DOHH2 (cell line): ENCODE measurements around the gene GOT1.

Experiments
- H3F3A ChIP-seq: fragments of 200-600 bp; sonication (generic), shearing (Covaris generic); 2 replicates; pipeline ENCODE4 v1.6.0; 2016; ENCODE audit warnings: antibody characterized with exemption, mild to moderate bottlenecking; ENCODE audit not compliant: control insufficient read depth, insufficient read depth
- H3K27ac ChIP-seq: fragments of 200-600 bp; sonication (generic); 2 replicates; pipeline ENCODE4 v1.5.1; 2014; ENCODE audit warnings: low read depth, mild to moderate bottlenecking, low read length, moderate library complexity
- H3K27me3 ChIP-seq: fragments of 200-600 bp; sonication (generic); 2 replicates; pipeline ENCODE4 v1.6.1; 2014; ENCODE audit warnings: mild to moderate bottlenecking, low read length, mixed read lengths; ENCODE audit not compliant: control insufficient read depth
- H3K36me3 ChIP-seq: fragments of 200-600 bp; sonication (generic); 2 replicates; pipeline ENCODE4 v1.6.1; 2014; ENCODE audit warnings: mild to moderate bottlenecking, low read length, moderate library complexity, mixed read lengths; ENCODE audit not compliant: control insufficient read depth
- H3K4me1 ChIP-seq: fragments of 200-600 bp; sonication (generic); 2 replicates; pipeline ENCODE4 v1.6.1; 2014; ENCODE audit warnings: mild to moderate bottlenecking, low read length, mixed read lengths; ENCODE audit not compliant: control insufficient read depth
- H3K4me2 ChIP-seq: fragments of 200-600 bp; sonication (generic); 2 replicates; pipeline ENCODE4 v1.6.0; 2014; ENCODE audit warnings: mild to moderate bottlenecking, low read length, moderate library complexity
- H3K4me3 ChIP-seq: fragments of 200-600 bp; sonication (generic); 2 replicates; pipeline ENCODE4 v1.5.1; 2014; ENCODE audit warnings: mild to moderate bottlenecking, low read length, mixed read lengths
- H3K79me2 ChIP-seq: fragments of 200-600 bp; sonication (generic); 2 replicates; pipeline ENCODE4 v1.6.1; 2014; ENCODE audit warnings: mild to moderate bottlenecking, low read length, mixed read lengths; ENCODE audit not compliant: control insufficient read depth
- H3K9me2 ChIP-seq: fragments of 200-600 bp; sonication (generic); replicated peaks from 2 replicates; pipeline ENCODE4 v1.6.1; 2014; ENCODE audit warnings: mild to moderate bottlenecking, low read length, mixed read lengths; ENCODE audit not compliant: control insufficient read depth
- H3K9me3 ChIP-seq: fragments of 200-600 bp; sonication (generic); 2 replicates; pipeline ENCODE4 v1.6.1; 2014; ENCODE audit warnings: antibody characterized with exemption, low read length, mixed read lengths; ENCODE audit not compliant: control insufficient read depth, insufficient read depth
- H4K20me1 ChIP-seq: fragments of 200-600 bp; sonication (generic); 2 replicates; pipeline ENCODE4 v1.6.0; 2014; ENCODE audit warnings: low read depth, mild to moderate bottlenecking, antibody characterized with exemption, low read length, moderate library complexity; ENCODE audit not compliant: control insufficient read depth, insufficient read depth
- CTCF ChIP-seq: fragments of 200-600 bp; sonication (generic); IDR thresholded peaks from one replicate; pipeline ENCODE4 v1.5.1; 2014; ENCODE audit warnings: antibody characterized with exemption, mild to moderate bottlenecking, low read depth, low read length; ENCODE audit not compliant: poor library complexity, severe bottlenecking
- EZH2phosphoT487 ChIP-seq: fragments of 200-600 bp; sonication (generic); IDR thresholded peaks from 2 replicates; pipeline ENCODE4 v1.6.1; 2017; ENCODE audit warnings: borderline replicate concordance, mild to moderate bottlenecking, antibody characterized with exemption, low read length, moderate library complexity, mixed read lengths

GOT1 gene

DNA sequence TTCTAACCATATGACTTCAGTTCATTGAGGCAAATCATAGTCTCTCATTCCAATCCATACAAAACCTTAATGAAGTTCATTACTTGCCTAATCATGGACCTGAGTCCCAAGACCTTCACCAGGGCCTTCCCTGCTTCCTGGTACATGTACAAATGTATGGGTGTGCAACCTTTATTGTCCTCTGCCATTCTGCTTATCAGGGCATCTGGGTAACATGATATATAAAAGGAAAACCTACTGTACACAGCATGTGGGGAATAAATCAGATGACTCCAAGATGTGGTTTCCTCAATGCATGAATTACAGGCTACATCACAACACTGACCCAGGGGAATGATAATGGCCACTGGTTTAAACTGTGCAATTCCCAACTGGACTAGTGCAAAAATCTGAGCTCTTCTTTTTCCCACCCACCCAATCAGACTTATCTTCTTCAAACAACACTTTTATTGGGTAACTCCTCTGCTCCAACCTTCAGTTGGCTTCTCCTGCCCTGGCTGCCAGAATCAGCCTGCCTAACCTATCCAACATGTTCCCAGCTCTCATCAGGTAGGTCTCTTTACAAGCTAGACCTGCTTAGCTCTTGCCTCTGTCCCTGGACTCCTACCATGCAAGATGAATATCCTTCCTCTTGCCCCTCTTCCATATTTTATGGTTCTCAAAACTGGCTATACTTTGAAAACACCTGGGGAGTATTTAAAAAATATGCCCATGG is 11.4 kb downstream of the GOT1 start:
- H3K4me2 ChIP-seq, result no peak overlapping the region
- H3F3A ChIP-seq, result no peaks in the 10 kb centered on the region
- H3K4me3 ChIP-seq, result no peak overlapping the region
- peaks cover 30% of the 10 kb centered on the region for H3K36me3 ChIP-seq
- H3K27ac ChIP-seq, result no peak overlapping the region
- H3K9me3 ChIP-seq, result no peaks in the 10 kb centered on the region
- no peaks in the 10 kb centered on the region for H3K4me1 ChIP-seq
- peaks cover 2% of the 10 kb centered on the region for H3K79me2 ChIP-seq
- TF ChIP-seq EZH2phosphoT487 (no peak), CTCF (no peak)
- no peaks in the 10 kb centered on the region for H3K27me3 ChIP-seq
- no peaks in the 10 kb centered on the region for H4K20me1 ChIP-seq
- H3K9me2 ChIP-seq, result no peaks in the 10 kb centered on the region

DNA sequence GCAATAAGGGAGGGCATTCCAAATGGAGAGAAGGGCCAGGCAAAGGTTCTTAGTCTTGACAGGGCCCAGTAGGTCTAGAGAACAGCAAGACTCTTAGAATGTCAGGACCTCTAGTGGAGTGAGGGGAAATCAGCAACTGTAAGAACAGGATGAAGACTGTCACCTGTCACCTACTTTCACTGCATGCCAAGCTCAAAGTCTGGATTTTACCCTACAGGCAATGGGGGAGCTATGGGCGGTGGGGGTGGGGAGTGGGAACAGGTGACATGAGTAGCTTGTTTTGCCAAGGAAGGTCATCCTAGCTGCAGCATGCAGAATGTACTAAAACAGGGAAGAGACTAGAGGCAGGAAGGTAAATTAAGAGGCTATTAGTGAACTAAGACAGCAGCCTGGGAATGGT is 18.3 kb downstream of the GOT1 start:
- Histone ChIP-seq H3K27ac (no peak overlapping the region), H3F3A (no peaks in the 10 kb centered on the region), H3K79me2 (no peaks in the 10 kb centered on the region), H3K4me3 (no peak overlapping the region), H3K36me3 (peaks cover 15% of the 10 kb centered on the region; the same call in 1 of the 2 replicates), H3K27me3 (no peaks in the 10 kb centered on the region), H3K4me1 (no peaks in the 10 kb centered on the region), H3K4me2 (no peak overlapping the region), H3K9me2 (no peaks in the 10 kb centered on the region), H4K20me1 (no peaks in the 10 kb centered on the region; the same call in 1 of the 2 replicates), H3K9me3 (no peaks in the 10 kb centered on the region)
- no peak for TF ChIP-seq EZH2phosphoT487
- no peak for TF ChIP-seq CTCF

- Histone ChIP-seq H3K27me3 (no peaks in the 10 kb centered on the region), H3K27ac (no peak overlapping the region), H3K9me3 (no peaks in the 10 kb centered on the region), H3K4me2 (no peak overlapping the region), H3K36me3 (peaks cover 15% of the 10 kb centered on the region), H3K4me1 (no peaks in the 10 kb centered on the region), H3K4me3 (no peak overlapping the region), H3K79me2 (no peaks in the 10 kb centered on the region), H4K20me1 (no peaks in the 10 kb centered on the region; the same call in 1 of the 2 replicates), H3K9me2 (no peaks in the 10 kb centered on the region), H3F3A (no peaks in the 10 kb centered on the region)
- no peak for TF ChIP-seq EZH2phosphoT487
- no peak for TF ChIP-seq CTCF
These were observed 18.9 kb downstream of the GOT1 start for GRCh38 chr10:99411546-99411945.

DNA sequence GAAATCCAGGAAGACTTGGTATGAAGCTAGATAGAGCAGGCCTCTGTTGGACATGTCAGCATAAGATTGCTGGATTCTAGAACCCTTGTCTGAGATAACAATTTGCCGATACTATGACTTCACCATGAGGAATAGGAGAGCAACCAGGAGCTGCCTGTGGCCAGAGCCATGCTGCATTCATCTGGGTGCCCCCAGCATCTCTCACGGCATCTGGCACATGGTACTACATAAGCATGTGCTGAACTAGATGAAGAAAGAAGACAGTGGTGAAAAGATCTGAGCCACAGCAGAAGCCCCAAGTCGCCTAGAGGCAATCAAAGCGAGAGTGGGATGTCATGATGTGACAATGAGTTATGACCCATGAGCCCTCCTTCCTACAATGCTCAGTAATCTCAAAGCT is 19.5 kb downstream of the GOT1 start:
- no peaks in the 10 kb centered on the region for H3K9me2 ChIP-seq
- no peaks in the 10 kb centered on the region for H3K27me3 ChIP-seq
- no peaks in the 10 kb centered on the region; the same call in 1 of the 2 replicates for H4K20me1 ChIP-seq
- H3K36me3 ChIP-seq, result peaks cover 22% of the 10 kb centered on the region
- no peaks in the 10 kb centered on the region for H3K4me1 ChIP-seq
- H3F3A ChIP-seq, result no peaks in the 10 kb centered on the region
- TF ChIP-seq CTCF (no peak), EZH2phosphoT487 (no peak)
- H3K27ac ChIP-seq, result no peak overlapping the region
- H3K79me2 ChIP-seq, result no peaks in the 10 kb centered on the region
- H3K9me3 ChIP-seq, result no peaks in the 10 kb centered on the region
- H3K4me3 ChIP-seq, result no peak overlapping the region
- H3K4me2 ChIP-seq, result no peak overlapping the region
